ENCODE measurements around the gene RAB10. TPM values are rescaled to one million over a fixed set of nuclear protein-coding genes. Genes with fewer than 3 reads are reported as not detected.

Gene RAB10
- polyA plus RNA-seq, 1 donor (not counting 4 experiments of a cell fraction or from before 2014, with no cell fraction given), result 252 TPM

DNA sequence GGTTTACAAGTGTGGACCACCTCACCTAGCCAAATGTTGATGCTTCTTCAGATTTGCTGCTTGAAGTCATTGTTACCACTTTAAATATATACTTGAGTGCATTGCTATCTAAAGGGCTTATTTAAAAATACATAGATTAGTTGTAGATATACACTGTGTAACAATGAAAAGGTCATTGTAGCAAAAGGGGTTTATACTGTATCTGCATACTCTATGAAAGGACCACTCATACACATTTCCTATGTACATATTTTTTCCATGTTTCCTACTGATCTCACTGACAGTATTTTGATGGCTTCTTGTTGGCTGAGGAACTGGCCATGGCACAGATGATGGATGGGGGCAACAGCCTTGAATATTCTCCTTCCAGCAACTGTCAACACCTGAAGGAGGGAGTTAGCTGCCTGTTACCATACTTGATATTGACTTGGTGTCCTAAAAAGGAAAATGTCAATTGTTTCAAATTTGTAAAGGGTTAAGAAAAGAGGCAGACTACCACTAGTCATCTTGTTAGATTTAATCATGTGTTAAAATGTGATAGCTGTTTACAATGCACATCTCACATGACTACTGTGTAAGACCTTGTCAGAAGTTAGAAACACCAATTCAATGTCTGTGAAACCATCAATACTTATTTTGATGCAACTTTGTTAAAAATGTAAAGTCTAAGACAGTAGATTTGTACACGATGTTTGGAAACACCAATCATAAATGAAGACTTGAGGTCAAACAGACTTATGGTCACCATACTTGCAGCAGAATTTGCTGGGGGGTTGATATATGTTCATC lies 33.5 kb downstream of the RAB10 start:
- dilution Hi-C loops (cut with MboI; ENCODE audit: extremely low pct_ligation_motif_present, low sequenced_read_pairs), result no loop called here
- Histone ChIP-seq H3K36me3 (ENCODE audit: control insufficient read depth in 2 of 2, extremely low read depth in 1 of 2, insufficient read depth in 2 of 2, low read length in 2 of 2) (peaks cover 7 to 10% of the 10 kb centered on the region in 2 experiments), H3K27ac (ENCODE audit: control insufficient read depth, insufficient read depth, low read length) (no peak overlapping the region), H3K4me1 (ENCODE audit: control insufficient read depth, extremely low read depth, insufficient read depth, low read length) (peaks cover 20% of the 10 kb centered on the region), H3K4me3 (ENCODE audit: control insufficient read depth in 2 of 3, extremely low read depth in 1 of 3, insufficient read depth in 2 of 3, low read depth in 1 of 3, low read length in 3 of 3) (no peak overlapping the region), H3K4me2 (ENCODE audit: control insufficient read depth, extremely low read depth, insufficient read depth, low read depth, low read length) (no peak overlapping the region), H4K20me1 (ENCODE audit: control insufficient read depth, extremely low read depth, insufficient read depth, low read length) (peaks cover 18% of the 10 kb centered on the region), H2AFZ (ENCODE audit: control insufficient read depth, low read length) (no peak overlapping the region), H3K9me1 (ENCODE audit: control insufficient read depth, extremely low read depth, insufficient read depth, low read length) (no peaks in the 10 kb centered on the region), H3K9ac (ENCODE audit: control insufficient read depth, extremely low read depth, insufficient read depth, low read length) (no peak overlapping the region), H3K27me3 (ENCODE audit: control insufficient read depth, extremely low read depth, insufficient read depth, low read length) (no peaks in the 10 kb centered on the region), H3K9me3 (ENCODE audit: control insufficient read depth, low read depth, low read length) (no peaks in the 10 kb centered on the region), H3K79me2 (ENCODE audit: control insufficient read depth, insufficient read depth, low read length) (peaks cover 94% of the 10 kb centered on the region)
- DNase-seq (ENCODE audit: low read depth, low spot score), result no peak
- FAIRE-seq, result peak; percentile 53
- TF ChIP-seq EZH2 (IDR thresholded peaks at IDR 0.05; ENCODE audit: low read length), result no peak
- TF ChIP-seq, protein P1, sequence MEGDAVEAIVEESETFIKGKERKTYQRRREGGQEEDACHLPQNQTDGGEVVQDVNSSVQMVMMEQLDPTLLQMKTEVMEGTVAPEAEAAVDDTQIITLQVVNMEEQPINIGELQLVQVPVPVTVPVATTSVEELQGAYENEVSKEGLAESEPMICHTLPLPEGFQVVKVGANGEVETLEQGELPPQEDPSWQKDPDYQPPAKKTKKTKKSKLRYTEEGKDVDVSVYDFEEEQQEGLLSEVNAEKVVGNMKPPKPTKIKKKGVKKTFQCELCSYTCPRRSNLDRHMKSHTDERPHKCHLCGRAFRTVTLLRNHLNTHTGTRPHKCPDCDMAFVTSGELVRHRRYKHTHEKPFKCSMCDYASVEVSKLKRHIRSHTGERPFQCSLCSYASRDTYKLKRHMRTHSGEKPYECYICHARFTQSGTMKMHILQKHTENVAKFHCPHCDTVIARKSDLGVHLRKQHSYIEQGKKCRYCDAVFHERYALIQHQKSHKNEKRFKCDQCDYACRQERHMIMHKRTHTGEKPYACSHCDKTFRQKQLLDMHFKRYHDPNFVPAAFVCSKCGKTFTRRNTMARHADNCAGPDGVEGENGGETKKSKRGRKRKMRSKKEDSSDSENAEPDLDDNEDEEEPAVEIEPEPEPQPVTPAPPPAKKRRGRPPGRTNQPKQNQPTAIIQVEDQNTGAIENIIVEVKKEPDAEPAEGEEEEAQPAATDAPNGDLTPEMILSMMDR (optimal IDR thresholded peaks at IDR 0.05 in 1 of 3, IDR thresholded peaks at IDR 0.05 in 1 of 3, conservative IDR thresholded peaks at IDR 0.05 in 1 of 3; ENCODE audit: extremely low read depth in 1 of 3, insufficient read depth in 2 of 3, low read length in 3 of 3), result no peak

DNA sequence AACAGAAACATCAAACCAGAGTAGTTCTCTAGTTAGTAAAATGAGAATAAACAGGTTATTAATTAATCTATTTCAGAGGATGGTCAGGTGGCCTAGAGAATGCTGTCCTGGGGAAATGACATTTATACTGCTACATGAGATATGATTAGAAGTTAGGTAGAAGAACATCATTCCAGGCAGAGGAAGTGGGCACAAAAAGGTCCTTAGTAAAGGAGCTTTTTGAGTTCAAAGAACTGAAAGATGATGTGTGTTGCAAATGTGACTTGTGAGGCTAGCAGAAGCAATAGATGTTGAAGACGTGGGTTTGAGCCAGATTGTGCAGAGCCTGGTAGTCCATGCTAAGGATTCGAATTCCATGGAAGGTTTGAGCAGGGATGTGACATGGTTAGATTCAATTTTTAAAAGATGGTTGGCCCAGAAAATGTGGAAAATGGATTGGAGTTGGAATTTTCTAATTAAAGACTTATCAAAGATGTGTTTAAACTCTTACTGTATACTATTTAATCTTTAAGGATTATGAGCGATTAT lies 34.2 kb downstream of the RAB10 start:
- Histone ChIP-seq H3K36me3 (ENCODE audit: control insufficient read depth in 2 of 2, extremely low read depth in 1 of 2, insufficient read depth in 2 of 2, low read length in 2 of 2) (peaks cover 7 to 8% of the 10 kb centered on the region in 2 experiments), H3K9ac (ENCODE audit: control insufficient read depth, extremely low read depth, insufficient read depth, low read length) (no peak overlapping the region), H3K27me3 (ENCODE audit: control insufficient read depth, extremely low read depth, insufficient read depth, low read length) (no peaks in the 10 kb centered on the region), H3K4me1 (ENCODE audit: control insufficient read depth, extremely low read depth, insufficient read depth, low read length) (peaks cover 20% of the 10 kb centered on the region), H3K79me2 (ENCODE audit: control insufficient read depth, insufficient read depth, low read length) (peaks cover 94% of the 10 kb centered on the region), H3K9me1 (ENCODE audit: control insufficient read depth, extremely low read depth, insufficient read depth, low read length) (no peaks in the 10 kb centered on the region), H3K9me3 (ENCODE audit: control insufficient read depth, low read depth, low read length) (no peaks in the 10 kb centered on the region), H3K4me2 (ENCODE audit: control insufficient read depth, extremely low read depth, insufficient read depth, low read depth, low read length) (peak overlapping the region; percentile 80), H2AFZ (ENCODE audit: control insufficient read depth, low read length) (no peak overlapping the region), H3K4me3 (ENCODE audit: control insufficient read depth in 2 of 3, extremely low read depth in 1 of 3, insufficient read depth in 2 of 3, low read depth in 1 of 3, low read length in 3 of 3) (peak overlapping the region in 1 of 3 experiments; percentile 7), H4K20me1 (ENCODE audit: control insufficient read depth, extremely low read depth, insufficient read depth, low read length) (peaks cover 15% of the 10 kb centered on the region), H3K27ac (ENCODE audit: control insufficient read depth, insufficient read depth, low read length) (peak overlapping the region; percentile 56)
- FAIRE-seq, result no peak
- no peak for DNase-seq (ENCODE audit: low read depth, low spot score)
- dilution Hi-C loops (cut with MboI; ENCODE audit: extremely low pct_ligation_motif_present, low sequenced_read_pairs), result no loop called here
- TF ChIP-seq, protein P1 (optimal IDR thresholded peaks at IDR 0.05 in 1 of 3, IDR thresholded peaks at IDR 0.05 in 1 of 3, conservative IDR thresholded peaks at IDR 0.05 in 1 of 3; ENCODE audit: extremely low read depth in 1 of 3, insufficient read depth in 2 of 3, low read length in 3 of 3), result no peak
- no peak for TF ChIP-seq EZH2 (IDR thresholded peaks at IDR 0.05; ENCODE audit: low read length)

All from keratinocyte (primary cell).